Activated T-cell treated with anti-CD3 and anti-CD28 coated beads, Interleukin-2, amount 50 U/mL, for 72 hours (primary cell): Measurements from ENCODE around the gene SMS. TPM values are rescaled to one million over a fixed set of nuclear protein-coding genes. Genes with fewer than 3 reads are reported as not detected.
A peak's percentile ranks its signal among the peaks of the same experiment; 100 is the strongest.

Experiments used
- ATAC-seq, 2 donors: fragments of 150-1000 bp; cut with Tn5 transposase; replicated peaks in 1 of 2; 2 replicates each; pipeline ENCODE4 v1.10.0; 2021; ENCODE audit warnings: moderate library complexity in 2 of 2, mild to moderate bottlenecking in 1 of 2
- DNase-seq, 2 donors: peaks; one replicate each; pipeline ENCODE4 v3.0.0; 2021 to 2022; ENCODE audit warnings: mixed read lengths in 1 of 2
- H3K27ac Mint-ChIP-seq: one replicate; pipeline ENCODE4 v1.8.0; 2022; ENCODE audit warnings: mild to moderate bottlenecking, moderate library complexity, mixed read lengths
- H3K27me3 Mint-ChIP-seq: one replicate; pipeline ENCODE4 v1.8.0; 2022; ENCODE audit warnings: low read depth, mixed read lengths
- H3K36me3 Mint-ChIP-seq, 2 donors: one replicate each; pipeline ENCODE4 v1.8.0; 2022; ENCODE audit warnings: mixed read lengths in 2 of 2, mild to moderate bottlenecking in 1 of 2; ENCODE audit not compliant: insufficient read depth in 2 of 2
- H3K4me1 Mint-ChIP-seq: one replicate; pipeline ENCODE4 v1.8.0; 2022; ENCODE audit warnings: low read depth, mixed read lengths
- H3K4me3 Mint-ChIP-seq, 2 donors: one replicate each; pipeline ENCODE4 v1.8.0; 2022; ENCODE audit warnings: mild to moderate bottlenecking in 2 of 2, mixed read lengths in 2 of 2, moderate library complexity in 2 of 2
- H3K9me3 Mint-ChIP-seq, 2 donors: one replicate each; pipeline ENCODE4 v1.8.0; 2022; ENCODE audit warnings: mixed read lengths in 2 of 2
- total RNA-seq, 2 donors: library from RNA; stranded (reverse); gene quantifications; one replicate each; pipeline ENCODE4 v1.2.3, GENCODE V29; 2022

Gene SMS
- total RNA-seq, 2 donors from 2014 or later = 57.7 to 70.3 TPM

DNA sequence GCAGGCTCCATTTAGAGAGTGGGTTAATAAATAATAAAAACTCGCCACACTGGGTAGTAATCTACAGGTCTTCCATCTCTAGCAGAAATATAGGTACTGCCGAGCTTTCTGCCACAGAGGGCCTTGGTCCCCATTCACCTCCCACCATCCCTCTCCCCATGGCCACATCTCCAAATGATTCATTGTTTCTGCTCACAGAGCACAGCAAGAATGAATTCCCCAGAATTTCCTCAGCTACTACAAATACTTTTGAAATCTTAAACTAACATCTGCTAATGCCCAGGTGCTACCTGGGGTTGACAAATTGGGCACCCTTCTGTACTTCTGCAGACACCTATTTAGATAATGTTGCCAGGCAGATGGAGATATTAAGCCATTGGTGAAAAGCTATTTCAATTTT, 96.7 kb downstream of the SMS start:
- H3K27ac Mint-ChIP-seq = no peak overlapping the region
- peaks cover 9% of the 10 kb centered on the region for H3K4me1 Mint-ChIP-seq
- no peaks in the 10 kb centered on the region for H3K36me3 Mint-ChIP-seq
- ATAC-seq (peak in 1 of 2 donors; percentile 51), DNase-seq (no peak)
- peak overlapping the region; percentile 3 to 41 for H3K4me3 Mint-ChIP-seq
- H3K27me3 Mint-ChIP-seq = no peaks in the 10 kb centered on the region
- H3K9me3 Mint-ChIP-seq = no peaks in the 10 kb centered on the region

- peak in 1 of 2 donors; percentile 61 for ATAC-seq
- H3K27me3 Mint-ChIP-seq = no peaks in the 10 kb centered on the region
Observed at GRCh38 chrX:22037911-22038537, 97.5 kb downstream of the SMS start.

GRCh38 chrX:22039541-22039940, 99.0 kb downstream of the SMS start:
- Mint-ChIP-seq H3K9me3 (no peaks in the 10 kb centered on the region), H3K27me3 (no peaks in the 10 kb centered on the region), H3K4me1 (peaks cover 9% of the 10 kb centered on the region), H3K36me3 (no peaks in the 10 kb centered on the region), H3K27ac (no peak overlapping the region), H3K4me3 (peak overlapping the region in 1 of 2 donors; percentile 24)
- ATAC-seq = no peak
- no peak for DNase-seq

More at GRCh38 chrX:22037911-22038537, 97.5 kb downstream of the SMS start:
- H3K9me3 Mint-ChIP-seq = no peaks in the 10 kb centered on the region
- DNase-seq = no peak
- peak overlapping the region; percentile 12 to 33 for H3K4me3 Mint-ChIP-seq
- H3K36me3 Mint-ChIP-seq = no peaks in the 10 kb centered on the region
- H3K27ac Mint-ChIP-seq = no peak overlapping the region
- H3K4me1 Mint-ChIP-seq = peaks cover 9% of the 10 kb centered on the region

GRCh38 chrX:22040184-22040583, 99.7 kb downstream of the SMS start:
- Mint-ChIP-seq H3K27me3 (no peaks in the 10 kb centered on the region), H3K27ac (no peak overlapping the region), H3K9me3 (no peaks in the 10 kb centered on the region), H3K4me1 (peaks cover 9% of the 10 kb centered on the region), H3K36me3 (no peaks in the 10 kb centered on the region), H3K4me3 (peak overlapping the region; percentile 16 to 25)
- DNase-seq (no peak), ATAC-seq (no peak)

DNA sequence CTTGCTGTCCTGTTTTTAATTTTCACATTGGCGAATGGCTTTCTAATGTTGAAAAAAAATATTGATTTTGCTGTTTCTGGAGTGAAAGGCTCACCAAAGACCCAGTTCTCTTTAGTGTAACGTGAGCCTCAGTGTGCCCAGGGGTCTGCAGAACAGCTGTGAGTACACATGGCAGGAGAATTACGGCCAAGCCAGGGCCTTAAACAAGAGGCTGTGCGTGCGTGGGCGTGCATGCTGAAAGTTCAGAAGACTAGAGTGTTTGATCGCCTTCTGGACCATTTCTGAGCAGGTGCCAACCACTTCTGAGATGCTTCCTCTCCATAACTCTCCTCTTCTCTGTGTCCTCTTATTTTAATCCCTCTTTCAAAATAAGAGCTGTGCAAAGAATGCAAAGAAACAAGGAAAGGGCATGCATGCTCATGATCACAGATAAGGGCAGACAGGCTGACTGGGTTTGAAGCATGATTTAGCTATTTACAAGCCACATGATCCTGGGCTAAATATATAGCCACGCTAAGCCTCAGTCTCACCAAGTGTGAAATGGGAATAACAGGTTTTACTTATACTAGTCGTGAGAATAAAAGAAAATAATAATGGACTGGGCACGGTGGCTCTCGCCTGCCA, 101.5 kb downstream of the SMS start:
- DNase-seq (peak in 1 of 2 donors; percentile 7), ATAC-seq (no peak)
- no peaks in the 10 kb centered on the region for H3K36me3 Mint-ChIP-seq
- H3K27me3 Mint-ChIP-seq = no peaks in the 10 kb centered on the region
- H3K9me3 Mint-ChIP-seq = no peaks in the 10 kb centered on the region
- H3K4me3 Mint-ChIP-seq = no peak overlapping the region
- no peak overlapping the region for H3K27ac Mint-ChIP-seq
- H3K4me1 Mint-ChIP-seq = peaks cover 5% of the 10 kb centered on the region

GRCh38 chrX:22043872-22044271, 103.4 kb downstream of the SMS start:
- Mint-ChIP-seq H3K9me3 (no peaks in the 10 kb centered on the region), H3K4me1 (no peaks in the 10 kb centered on the region), H3K4me3 (no peak overlapping the region), H3K27me3 (no peaks in the 10 kb centered on the region), H3K27ac (no peak overlapping the region), H3K36me3 (no peaks in the 10 kb centered on the region)
- no peak for ATAC-seq
- DNase-seq = no peak

Other genes starting within 250 kb of the SMS start
- gene SMPX, start 182.6 kb upstream of the SMS start, total RNA-seq = not detected
- 1 to 10 TPM; 7.6 to 7.7 TPM for gene MBTPS2, start 101.1 kb upstream of the SMS start, total RNA-seq
- gene YY2, start 84.7 kb upstream of the SMS start, total RNA-seq = 1 to 10 TPM; 1.0 to 1.1 TPM
- 1 to 10 TPM; 1.4 to 1.9 TPM for gene PHEX, start 91.6 kb downstream of the SMS start, total RNA-seq